ENCODE data around the gene ASB16.

DNA sequence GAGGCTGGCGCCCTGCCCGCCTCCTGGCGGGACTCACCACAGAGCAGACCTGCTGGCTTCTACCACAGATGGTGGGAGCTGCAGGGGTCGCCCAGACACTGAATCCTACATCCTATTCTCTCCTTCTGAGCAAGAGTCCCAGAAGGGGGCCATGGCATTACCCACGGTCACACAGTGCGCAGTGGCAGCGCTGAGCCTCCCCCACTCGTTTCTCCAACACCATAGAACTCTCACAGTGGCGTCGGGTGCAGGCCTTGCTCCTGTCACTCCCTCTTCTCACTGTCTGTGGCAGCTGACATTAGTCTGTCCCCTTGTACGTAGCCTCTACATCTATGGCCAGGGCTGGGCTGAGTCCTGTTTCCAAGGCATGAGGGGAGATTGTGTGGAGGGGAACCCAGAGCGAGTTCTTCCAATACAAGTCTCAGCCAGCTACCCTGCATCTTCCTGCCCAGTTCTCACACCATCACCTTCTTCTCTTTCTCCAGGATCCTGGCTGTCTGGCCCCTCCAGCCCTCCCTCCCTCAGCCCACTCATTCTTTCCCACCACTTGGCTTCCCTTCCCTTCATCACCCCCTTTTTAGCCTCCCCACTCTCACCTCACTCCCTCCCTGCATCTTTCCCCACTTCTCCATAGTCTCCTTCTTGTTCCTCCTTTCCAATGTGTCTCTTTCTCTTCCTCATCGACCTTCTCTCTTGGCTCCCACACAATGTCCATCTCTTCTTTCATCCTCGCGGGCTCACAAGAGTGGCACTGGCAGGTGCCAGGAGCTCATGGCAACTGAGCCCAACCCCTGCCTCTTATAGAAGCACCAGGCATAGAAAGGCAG lies 43.1 kb downstream of the ASB16 start:
- TF ChIP-seq FOS (IDR thresholded peaks at IDR 0.05; ENCODE audit: borderline replicate concordance, insufficient read depth, low read length) = no peak
- TF ChIP-seq, protein P1, sequence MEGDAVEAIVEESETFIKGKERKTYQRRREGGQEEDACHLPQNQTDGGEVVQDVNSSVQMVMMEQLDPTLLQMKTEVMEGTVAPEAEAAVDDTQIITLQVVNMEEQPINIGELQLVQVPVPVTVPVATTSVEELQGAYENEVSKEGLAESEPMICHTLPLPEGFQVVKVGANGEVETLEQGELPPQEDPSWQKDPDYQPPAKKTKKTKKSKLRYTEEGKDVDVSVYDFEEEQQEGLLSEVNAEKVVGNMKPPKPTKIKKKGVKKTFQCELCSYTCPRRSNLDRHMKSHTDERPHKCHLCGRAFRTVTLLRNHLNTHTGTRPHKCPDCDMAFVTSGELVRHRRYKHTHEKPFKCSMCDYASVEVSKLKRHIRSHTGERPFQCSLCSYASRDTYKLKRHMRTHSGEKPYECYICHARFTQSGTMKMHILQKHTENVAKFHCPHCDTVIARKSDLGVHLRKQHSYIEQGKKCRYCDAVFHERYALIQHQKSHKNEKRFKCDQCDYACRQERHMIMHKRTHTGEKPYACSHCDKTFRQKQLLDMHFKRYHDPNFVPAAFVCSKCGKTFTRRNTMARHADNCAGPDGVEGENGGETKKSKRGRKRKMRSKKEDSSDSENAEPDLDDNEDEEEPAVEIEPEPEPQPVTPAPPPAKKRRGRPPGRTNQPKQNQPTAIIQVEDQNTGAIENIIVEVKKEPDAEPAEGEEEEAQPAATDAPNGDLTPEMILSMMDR (IDR thresholded peaks at IDR 0.05; ENCODE audit: extremely low read depth in 1 of 2, insufficient read depth in 1 of 2, low read depth in 1 of 2, low read length in 2 of 2) = no peak
- no peak for TF ChIP-seq POLR2AphosphoS5 (IDR thresholded peaks at IDR 0.05; ENCODE audit: insufficient read depth, low read depth, low read length)

Measured in endothelial cell of umbilical vein (primary cell).